ENCODE data around the gene CRLF2. TPM values are rescaled to one million over a fixed set of nuclear protein-coding genes. Genes with fewer than 3 reads are reported as not detected.

Gene CRLF2
- total RNA-seq, 2 donors from 2014 or later: not detected

DNA sequence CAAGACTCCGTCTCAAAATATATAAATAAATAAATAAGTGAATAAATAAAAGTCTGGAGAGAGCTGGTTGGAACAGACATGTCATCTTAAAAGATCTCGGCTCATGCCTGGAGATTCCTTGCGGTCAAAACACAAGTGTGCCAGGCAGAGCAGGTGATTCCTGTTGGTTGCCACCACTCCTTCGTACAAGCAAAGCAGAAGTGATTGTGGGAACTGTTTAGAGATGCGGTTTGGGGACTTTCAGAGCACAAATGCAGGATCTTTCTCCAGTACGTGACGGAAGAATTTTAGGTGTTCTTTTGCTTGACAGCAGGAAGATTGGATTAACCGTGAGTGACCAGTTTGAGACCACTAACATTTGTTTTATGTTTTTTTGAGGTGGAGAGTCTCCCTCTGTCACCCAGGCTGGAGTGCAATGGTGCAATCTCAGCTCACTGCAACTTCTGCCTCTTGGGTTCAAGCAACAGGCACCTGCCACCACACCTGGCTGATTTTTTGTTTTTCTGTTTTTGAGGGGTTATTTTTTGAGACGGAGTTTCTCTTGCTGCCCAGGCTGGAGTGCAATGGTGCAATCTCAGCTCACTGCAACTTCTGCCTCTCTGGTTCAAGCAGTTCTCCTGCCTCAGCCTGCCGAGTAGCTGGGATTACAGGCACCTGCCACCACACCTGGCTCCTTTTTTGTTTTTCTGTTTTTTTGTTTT, 2.8 kb upstream of the CRLF2 start:
- ATAC-seq: no peak
- Histone ChIP-seq H3K27me3 (no peaks in the 10 kb centered on the region), H3K4me3 (no peak overlapping the region), H3K27ac (no peak overlapping the region), H3K9me3 (no peaks in the 10 kb centered on the region), H3K36me3 (replicated peaks in 1 of 2; ENCODE audit: insufficient read depth in 1 of 2, low read depth in 2 of 2) (no peaks in the 10 kb centered on the region), H3K4me1 (no peaks in the 10 kb centered on the region)
- DNase-seq: no peak
- WGBS, 2 donors: 45 to 69% methylated on average over 10 of the region's 10 CpGs
- no peak for TF ChIP-seq CTCF (IDR thresholded peaks at IDR 0.05)
- TF ChIP-seq POLR2A (IDR thresholded peaks at IDR 0.05): no peak
- intact Hi-C loops (cut with DNase I): no loop called here

DNA sequence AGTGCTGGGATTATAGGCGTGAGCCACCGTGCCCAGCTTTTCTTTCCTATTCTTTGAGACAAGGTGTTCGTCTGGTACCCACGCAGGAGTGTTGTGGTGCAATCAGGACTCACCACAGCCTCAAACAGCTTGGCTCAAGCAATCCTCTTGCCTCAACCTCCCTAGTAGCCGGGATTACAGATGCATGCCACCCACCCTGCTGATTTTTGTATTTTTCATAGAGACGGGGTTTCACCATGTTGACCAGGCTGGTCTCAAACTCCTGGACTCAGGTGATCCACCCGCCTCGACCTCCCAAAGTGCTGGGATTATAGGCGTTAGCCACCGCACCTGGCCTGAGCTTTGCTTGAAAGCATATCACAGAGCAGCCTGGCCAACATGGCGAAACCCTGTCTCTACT, 1.5 kb upstream of the CRLF2 start:
- WGBS, 2 donors: 64 to 74% methylated on average over 6 to 11 of the region's 11 CpGs
- no peaks in the 10 kb centered on the region for H3K9me3 ChIP-seq
- no peak for DNase-seq
- ATAC-seq: no peak
- intact Hi-C loops (cut with DNase I): no loop called here
- H3K4me3 ChIP-seq: no peak overlapping the region
- TF ChIP-seq CTCF (IDR thresholded peaks at IDR 0.05) (no peak), POLR2A (IDR thresholded peaks at IDR 0.05) (no peak)
- no peak overlapping the region for H3K27ac ChIP-seq
- H3K36me3 ChIP-seq (replicated peaks in 1 of 2; ENCODE audit: insufficient read depth in 1 of 2, low read depth in 2 of 2): no peaks in the 10 kb centered on the region
- no peaks in the 10 kb centered on the region for H3K4me1 ChIP-seq
- H3K27me3 ChIP-seq: no peaks in the 10 kb centered on the region

GRCh38 chrX:1210844-1211243, 1.6 kb downstream of the CRLF2 start:
- WGBS, 2 donors: 61 to 87% methylated on average over 1 of the region's 1 CpG
- TF ChIP-seq POLR2A (IDR thresholded peaks at IDR 0.05) (no peak), CTCF (IDR thresholded peaks at IDR 0.05) (no peak)

GRCh38 chrX:1207496-1208025, 4.9 kb downstream of the CRLF2 start:
- TF ChIP-seq CTCF (IDR thresholded peaks at IDR 0.05) (no peak), POLR2A (IDR thresholded peaks at IDR 0.05) (no peak)
- H3K36me3 ChIP-seq (replicated peaks in 1 of 2; ENCODE audit: insufficient read depth in 1 of 2, low read depth in 2 of 2): no peaks in the 10 kb centered on the region
- DNase-seq: no peak
- intact Hi-C loops (cut with DNase I): no loop called here
- H3K27ac ChIP-seq: no peak overlapping the region
- peaks cover 16% of the 10 kb centered on the region for H3K4me1 ChIP-seq
- no peaks in the 10 kb centered on the region for H3K27me3 ChIP-seq
- ATAC-seq: no peak
- no peaks in the 10 kb centered on the region for H3K9me3 ChIP-seq
- WGBS, 2 donors: 44 to 56% methylated on average over 14 to 15 of the region's 15 CpGs
- H3K4me3 ChIP-seq: no peak overlapping the region

More at GRCh38 chrX:1210844-1211243, 1.6 kb downstream of the CRLF2 start:
- DNase-seq (no peak), ATAC-seq (no peak)
- Histone ChIP-seq H3K36me3 (replicated peaks in 1 of 2; ENCODE audit: insufficient read depth in 1 of 2, low read depth in 2 of 2) (no peaks in the 10 kb centered on the region), H3K9me3 (no peaks in the 10 kb centered on the region), H3K27ac (no peak overlapping the region), H3K27me3 (no peaks in the 10 kb centered on the region), H3K4me3 (no peak overlapping the region), H3K4me1 (peaks cover 6% of the 10 kb centered on the region)
- intact Hi-C loops (cut with DNase I): no loop called here
